Measurements from ENCODE around the gene CDH13. TPM values are rescaled to one million over a fixed set of nuclear protein-coding genes. Genes with fewer than 3 reads are reported as not detected.

Gene CDH13
- total RNA-seq (100 to 1,000 TPM in 2 of 4 donors, 10 to 100 TPM in 2; 91.9 to 123 (median 103) TPM), polyA plus RNA-seq (20.7 TPM)
- long read RNA-seq, donor 1, partial matches to known transcripts = 132 of 151 reads
- long read RNA-seq, donor 1, other reads (novel, unspliced or antisense) = 19 of 151 reads
- long read RNA-seq, donor 2, partial matches to known transcripts = 71 of 77 reads
- long read RNA-seq, donor 2, other reads (novel, unspliced or antisense) = 6 of 77 reads
- long read RNA-seq, donor 3, full-length matches to known transcripts = 1 of 438 reads
- long read RNA-seq, donor 3, partial matches to known transcripts = 419 of 438 reads
- long read RNA-seq, donor 3, other reads (novel, unspliced or antisense) = 18 of 438 reads
- long read RNA-seq, donor 4, partial matches to known transcripts = 49 of 56 reads
- long read RNA-seq, donor 4, other reads (novel, unspliced or antisense) = 7 of 56 reads

- H3K27me3 ChIP-seq (ENCODE audit: control insufficient read depth, insufficient read depth) = no peaks in the 10 kb centered on the region
- 1% methylated on average over 39 of the region's 39 CpGs for WGBS
- ATAC-seq (peak; percentile 49 to 54), DNase-seq (peak; percentile 34 to 72 (median 66))
- H3K9me3 ChIP-seq (ENCODE audit: control insufficient read depth, low read length) = no peaks in the 10 kb centered on the region
- intact Hi-C loops (cut with DNase I) = loop anchor here in 1 of 4 donors (10.0 kb wide), 1 partner anchor 818 kb away; no protein-coding TSS in a partner anchor
- H3K27ac ChIP-seq (ENCODE audit: low read length) = peak within 1 kb of the TSS; percentile 17
- peak within 1 kb of the TSS; percentile 71 for H3K4me3 ChIP-seq (ENCODE audit: low read length)
- H3K4me1 ChIP-seq (ENCODE audit: control insufficient read depth, insufficient read depth, low read length) = peaks cover 20% of the 10 kb centered on the region
These were observed at the start of gene CDH13 for GRCh38 chr16:82626791-82627261. Gene CDH13 (plus strand): TSS chr16:82626969.

GRCh38 chr16:82580298-82580890 is 46.4 kb upstream of the CDH13 start:
- no peak overlapping the region for H3K27ac ChIP-seq (ENCODE audit: low read length)
- WGBS = 38% methylated on average over 7 of the region's 7 CpGs
- DNase-seq (peak in 1 of 3 donors; percentile 53), ATAC-seq (peak; percentile 58 to 65)
- no peaks in the 10 kb centered on the region for H3K9me3 ChIP-seq (ENCODE audit: control insufficient read depth, low read length)
- H3K4me1 ChIP-seq (ENCODE audit: control insufficient read depth, insufficient read depth, low read length) = no peaks in the 10 kb centered on the region
- H3K27me3 ChIP-seq (ENCODE audit: control insufficient read depth, insufficient read depth) = no peaks in the 10 kb centered on the region
- intact Hi-C loops (cut with DNase I) = loop anchor here in 2 of 4 donors (5.0 kb wide), 2 partner anchors 208 to 318 kb away; no protein-coding TSS in a partner anchor
- H3K4me3 ChIP-seq (ENCODE audit: low read length) = no peak overlapping the region

- H3K9me3 ChIP-seq (ENCODE audit: control insufficient read depth, low read length) = no peaks in the 10 kb centered on the region
- DNase-seq = no peak
- no peak overlapping the region for H3K4me3 ChIP-seq (ENCODE audit: low read length)
- no peaks in the 10 kb centered on the region for H3K4me1 ChIP-seq (ENCODE audit: control insufficient read depth, insufficient read depth, low read length)
- intact Hi-C loops (cut with DNase I) = loop anchor here in 2 of 4 donors (5.0 kb wide), 2 partner anchors 211 to 321 kb away; no protein-coding TSS in a partner anchor
- H3K27me3 ChIP-seq (ENCODE audit: control insufficient read depth, insufficient read depth) = no peaks in the 10 kb centered on the region
- no peak for ATAC-seq
- 77% methylated on average over 6 of the region's 6 CpGs for WGBS
- no peak overlapping the region for H3K27ac ChIP-seq (ENCODE audit: low read length)
These were observed 43.8 kb upstream of the CDH13 start for GRCh38 chr16:82582975-82583374.

- no peak for ATAC-seq
- 61% methylated on average over 3 of the region's 3 CpGs for WGBS
- H3K27ac ChIP-seq (ENCODE audit: low read length) = no peak overlapping the region
- H3K27me3 ChIP-seq (ENCODE audit: control insufficient read depth, insufficient read depth) = no peaks in the 10 kb centered on the region
- no peak overlapping the region for H3K4me3 ChIP-seq (ENCODE audit: low read length)
- no peak for DNase-seq
- H3K9me3 ChIP-seq (ENCODE audit: control insufficient read depth, low read length) = no peaks in the 10 kb centered on the region
- intact Hi-C loops (cut with DNase I) = loop anchor here in 2 of 4 donors (5.0 kb wide), 2 partner anchors 211 to 321 kb away; no protein-coding TSS in a partner anchor
- no peaks in the 10 kb centered on the region for H3K4me1 ChIP-seq (ENCODE audit: control insufficient read depth, insufficient read depth, low read length)
These were observed 43.3 kb upstream of the CDH13 start for GRCh38 chr16:82583422-82583821.

- Histone ChIP-seq H3K9me3 (ENCODE audit: control insufficient read depth, low read length) (no peaks in the 10 kb centered on the region), H3K27ac (ENCODE audit: low read length) (peak overlapping the region; percentile 79), H3K4me1 (ENCODE audit: control insufficient read depth, insufficient read depth, low read length) (no peaks in the 10 kb centered on the region), H3K4me3 (ENCODE audit: low read length) (no peak overlapping the region), H3K27me3 (ENCODE audit: control insufficient read depth, insufficient read depth) (no peaks in the 10 kb centered on the region)
- intact Hi-C loops (cut with DNase I) = loop anchor here in 2 of 4 donors (5.0 kb wide), 2 partner anchors 212 to 322 kb away; no protein-coding TSS in a partner anchor
- DNase-seq (peak in 1 of 3 donors; percentile 17), ATAC-seq (peak; percentile 73 to 79)
- WGBS = 59% methylated on average over 12 of the region's 12 CpGs
These were observed 42.1 kb upstream of the CDH13 start for GRCh38 chr16:82584553-82585152.

GRCh38 chr16:82585675-82586074 is 41.1 kb upstream of the CDH13 start:
- ATAC-seq (no peak), DNase-seq (no peak)
- no peak overlapping the region for H3K27ac ChIP-seq (ENCODE audit: low read length)
- no peaks in the 10 kb centered on the region for H3K27me3 ChIP-seq (ENCODE audit: control insufficient read depth, insufficient read depth)
- intact Hi-C loops (cut with DNase I) = no loop called here
- no peaks in the 10 kb centered on the region for H3K9me3 ChIP-seq (ENCODE audit: control insufficient read depth, low read length)
- no peaks in the 10 kb centered on the region for H3K4me1 ChIP-seq (ENCODE audit: control insufficient read depth, insufficient read depth, low read length)
- no peak overlapping the region for H3K4me3 ChIP-seq (ENCODE audit: low read length)
- WGBS = 74% methylated on average over 6 of the region's 6 CpGs

- ATAC-seq (no peak), DNase-seq (no peak)
- intact Hi-C loops (cut with DNase I) = no loop called here
- no peaks in the 10 kb centered on the region for H3K4me1 ChIP-seq (ENCODE audit: control insufficient read depth, insufficient read depth, low read length)
- no peak overlapping the region for H3K27ac ChIP-seq (ENCODE audit: low read length)
- H3K4me3 ChIP-seq (ENCODE audit: low read length) = no peak overlapping the region
- no peaks in the 10 kb centered on the region for H3K9me3 ChIP-seq (ENCODE audit: control insufficient read depth, low read length)
- H3K27me3 ChIP-seq (ENCODE audit: control insufficient read depth, insufficient read depth) = no peaks in the 10 kb centered on the region
These were observed 40.6 kb upstream of the CDH13 start for GRCh38 chr16:82586130-82586529.

- 91% methylated on average over 7 of the region's 7 CpGs for WGBS
- ATAC-seq (no peak), DNase-seq (no peak)
- intact Hi-C loops (cut with DNase I) = no loop called here
- H3K27me3 ChIP-seq (ENCODE audit: control insufficient read depth, insufficient read depth) = no peaks in the 10 kb centered on the region
- H3K4me3 ChIP-seq (ENCODE audit: low read length) = no peak overlapping the region
- H3K4me1 ChIP-seq (ENCODE audit: control insufficient read depth, insufficient read depth, low read length) = no peaks in the 10 kb centered on the region
- H3K27ac ChIP-seq (ENCODE audit: low read length) = no peak overlapping the region
- no peaks in the 10 kb centered on the region for H3K9me3 ChIP-seq (ENCODE audit: control insufficient read depth, low read length)
These were observed 39.5 kb upstream of the CDH13 start for GRCh38 chr16:82587289-82587688.

GRCh38 chr16:82589407-82589806 is 37.4 kb upstream of the CDH13 start:
- 63% methylated on average over 9 of the region's 9 CpGs for WGBS
- intact Hi-C loops (cut with DNase I) = no loop called here
- Histone ChIP-seq H3K9me3 (ENCODE audit: control insufficient read depth, low read length) (no peaks in the 10 kb centered on the region), H3K27ac (ENCODE audit: low read length) (no peak overlapping the region), H3K4me3 (ENCODE audit: low read length) (no peak overlapping the region), H3K4me1 (ENCODE audit: control insufficient read depth, insufficient read depth, low read length) (no peaks in the 10 kb centered on the region), H3K27me3 (ENCODE audit: control insufficient read depth, insufficient read depth) (no peaks in the 10 kb centered on the region)
- ATAC-seq (peak; percentile 63 to 70), DNase-seq (peak in 2 of 3 donors; percentile 47 to 79)

- Histone ChIP-seq H3K4me3 (ENCODE audit: low read length) (no peak overlapping the region), H3K27ac (ENCODE audit: low read length) (no peak overlapping the region), H3K27me3 (ENCODE audit: control insufficient read depth, insufficient read depth) (no peaks in the 10 kb centered on the region), H3K9me3 (ENCODE audit: control insufficient read depth, low read length) (no peaks in the 10 kb centered on the region), H3K4me1 (ENCODE audit: control insufficient read depth, insufficient read depth, low read length) (no peaks in the 10 kb centered on the region)
- intact Hi-C loops (cut with DNase I) = no loop called here
- WGBS = 63% methylated on average over 4 of the region's 4 CpGs
- no peak for ATAC-seq
- DNase-seq = no peak
These were observed 32.7 kb upstream of the CDH13 start for GRCh38 chr16:82594114-82594513.

GRCh38 chr16:82598771-82599170 is 28.0 kb upstream of the CDH13 start:
- Histone ChIP-seq H3K9me3 (ENCODE audit: control insufficient read depth, low read length) (no peaks in the 10 kb centered on the region), H3K4me3 (ENCODE audit: low read length) (no peak overlapping the region), H3K27me3 (ENCODE audit: control insufficient read depth, insufficient read depth) (no peaks in the 10 kb centered on the region), H3K27ac (ENCODE audit: low read length) (no peak overlapping the region), H3K4me1 (ENCODE audit: control insufficient read depth, insufficient read depth, low read length) (no peaks in the 10 kb centered on the region)
- no peak for DNase-seq
- intact Hi-C loops (cut with DNase I) = no loop called here
- 60% methylated on average over 2 of the region's 2 CpGs for WGBS
- no peak for ATAC-seq
